ENCODE measurements around the gene FSIP2. TPM values are rescaled to one million over a fixed set of nuclear protein-coding genes. Genes with fewer than 3 reads are reported as not detected.

FSIP2 gene
- total and polyA plus RNA-seq, 10 of the 15 experiments (the other 5 are each of a cell fraction or from before 2014, with no cell fraction given): 0.03 to 1.3 (median 0.13) TPM

GRCh38 chr2:185787227-185788145, 48.9 kb downstream of the FSIP2 start:
- H3K27me3 ChIP-seq (replicated peaks in 1 of 2; ENCODE audit: control insufficient read depth in 2 of 2, insufficient read depth in 2 of 2, low read length in 1 of 2): no peaks in the 10 kb centered on the region
- ATAC-seq: no peak
- H3K79me2 ChIP-seq (ENCODE audit: control insufficient read depth, insufficient read depth, low read length): no peaks in the 10 kb centered on the region
- no peaks in the 10 kb centered on the region for H3K4me1 ChIP-seq (ENCODE audit: control insufficient read depth, insufficient read depth, low read length)
- WGBS (ENCODE audit: insufficient coverage, insufficient replicate concordance, low lambda C conversion rate, missing lambda C conversion rate): 89% methylated on average over 2 of the region's 2 CpGs
- TF ChIP-seq IKZF1 (conservative IDR thresholded peaks at IDR 0.05) (no peak), YY1 (IDR thresholded peaks at IDR 0.05; ENCODE audit: low read depth, low read length) (no peak), HSF1 (IDR thresholded peaks at IDR 0.05; ENCODE audit: low read depth, low read length) (no peak), CBX5 (IDR thresholded peaks at IDR 0.05; ENCODE audit: low read depth) (no peak), KLF5 (IDR thresholded peaks at IDR 0.05; ENCODE audit: partially characterized antibody) (no peak), NFIC (IDR thresholded peaks at IDR 0.05; ENCODE audit: low read depth, low read length) (no peak), CBFB (IDR thresholded peaks at IDR 0.05; ENCODE audit: low read depth) (no peak), HDGF (IDR thresholded peaks at IDR 0.05) (no peak), FOXK2 (IDR thresholded peaks at IDR 0.05) (no peak)
- TF ChIP-seq, protein P1, sequence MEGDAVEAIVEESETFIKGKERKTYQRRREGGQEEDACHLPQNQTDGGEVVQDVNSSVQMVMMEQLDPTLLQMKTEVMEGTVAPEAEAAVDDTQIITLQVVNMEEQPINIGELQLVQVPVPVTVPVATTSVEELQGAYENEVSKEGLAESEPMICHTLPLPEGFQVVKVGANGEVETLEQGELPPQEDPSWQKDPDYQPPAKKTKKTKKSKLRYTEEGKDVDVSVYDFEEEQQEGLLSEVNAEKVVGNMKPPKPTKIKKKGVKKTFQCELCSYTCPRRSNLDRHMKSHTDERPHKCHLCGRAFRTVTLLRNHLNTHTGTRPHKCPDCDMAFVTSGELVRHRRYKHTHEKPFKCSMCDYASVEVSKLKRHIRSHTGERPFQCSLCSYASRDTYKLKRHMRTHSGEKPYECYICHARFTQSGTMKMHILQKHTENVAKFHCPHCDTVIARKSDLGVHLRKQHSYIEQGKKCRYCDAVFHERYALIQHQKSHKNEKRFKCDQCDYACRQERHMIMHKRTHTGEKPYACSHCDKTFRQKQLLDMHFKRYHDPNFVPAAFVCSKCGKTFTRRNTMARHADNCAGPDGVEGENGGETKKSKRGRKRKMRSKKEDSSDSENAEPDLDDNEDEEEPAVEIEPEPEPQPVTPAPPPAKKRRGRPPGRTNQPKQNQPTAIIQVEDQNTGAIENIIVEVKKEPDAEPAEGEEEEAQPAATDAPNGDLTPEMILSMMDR (IDR thresholded peaks at IDR 0.05 in 2 of 3, conservative IDR thresholded peaks at IDR 0.05 in 1 of 3; ENCODE audit: control insufficient read depth in 2 of 3, extremely low read depth in 1 of 3, insufficient read depth in 1 of 3, low read depth in 3 of 3, low read length in 3 of 3): no peak
- TF ChIP-seq, protein P2, sequence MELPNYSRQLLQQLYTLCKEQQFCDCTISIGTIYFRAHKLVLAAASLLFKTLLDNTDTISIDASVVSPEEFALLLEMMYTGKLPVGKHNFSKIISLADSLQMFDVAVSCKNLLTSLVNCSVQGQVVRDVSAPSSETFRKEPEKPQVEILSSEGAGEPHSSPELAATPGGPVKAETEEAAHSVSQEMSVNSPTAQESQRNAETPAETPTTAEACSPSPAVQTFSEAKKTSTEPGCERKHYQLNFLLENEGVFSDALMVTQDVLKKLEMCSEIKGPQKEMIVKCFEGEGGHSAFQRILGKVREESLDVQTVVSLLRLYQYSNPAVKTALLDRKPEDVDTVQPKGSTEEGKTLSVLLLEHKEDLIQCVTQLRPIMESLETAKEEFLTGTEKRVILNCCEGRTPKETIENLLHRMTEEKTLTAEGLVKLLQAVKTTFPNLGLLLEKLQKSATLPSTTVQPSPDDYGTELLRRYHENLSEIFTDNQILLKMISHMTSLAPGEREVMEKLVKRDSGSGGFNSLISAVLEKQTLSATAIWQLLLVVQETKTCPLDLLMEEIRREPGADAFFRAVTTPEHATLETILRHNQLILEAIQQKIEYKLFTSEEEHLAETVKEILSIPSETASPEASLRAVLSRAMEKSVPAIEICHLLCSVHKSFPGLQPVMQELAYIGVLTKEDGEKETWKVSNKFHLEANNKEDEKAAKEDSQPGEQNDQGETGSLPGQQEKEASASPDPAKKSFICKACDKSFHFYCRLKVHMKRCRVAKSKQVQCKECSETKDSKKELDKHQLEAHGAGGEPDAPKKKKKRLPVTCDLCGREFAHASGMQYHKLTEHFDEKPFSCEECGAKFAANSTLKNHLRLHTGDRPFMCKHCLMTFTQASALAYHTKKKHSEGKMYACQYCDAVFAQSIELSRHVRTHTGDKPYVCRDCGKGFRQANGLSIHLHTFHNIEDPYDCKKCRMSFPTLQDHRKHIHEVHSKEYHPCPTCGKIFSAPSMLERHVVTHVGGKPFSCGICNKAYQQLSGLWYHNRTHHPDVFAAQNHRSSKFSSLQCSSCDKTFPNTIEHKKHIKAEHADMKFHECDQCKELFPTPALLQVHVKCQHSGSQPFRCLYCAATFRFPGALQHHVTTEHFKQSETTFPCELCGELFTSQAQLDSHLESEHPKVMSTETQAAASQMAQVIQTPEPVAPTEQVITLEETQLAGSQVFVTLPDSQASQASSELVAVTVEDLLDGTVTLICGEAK (IDR thresholded peaks at IDR 0.05; ENCODE audit: borderline replicate concordance): no peak
- TF ChIP-seq, protein P3, sequence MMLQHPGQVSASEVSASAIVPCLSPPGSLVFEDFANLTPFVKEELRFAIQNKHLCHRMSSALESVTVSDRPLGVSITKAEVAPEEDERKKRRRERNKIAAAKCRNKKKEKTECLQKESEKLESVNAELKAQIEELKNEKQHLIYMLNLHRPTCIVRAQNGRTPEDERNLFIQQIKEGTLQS (IDR thresholded peaks at IDR 0.05; ENCODE audit: borderline replicate concordance, extremely low read depth, low read depth, low read length): no peak
- TF ChIP-seq, protein P4, sequence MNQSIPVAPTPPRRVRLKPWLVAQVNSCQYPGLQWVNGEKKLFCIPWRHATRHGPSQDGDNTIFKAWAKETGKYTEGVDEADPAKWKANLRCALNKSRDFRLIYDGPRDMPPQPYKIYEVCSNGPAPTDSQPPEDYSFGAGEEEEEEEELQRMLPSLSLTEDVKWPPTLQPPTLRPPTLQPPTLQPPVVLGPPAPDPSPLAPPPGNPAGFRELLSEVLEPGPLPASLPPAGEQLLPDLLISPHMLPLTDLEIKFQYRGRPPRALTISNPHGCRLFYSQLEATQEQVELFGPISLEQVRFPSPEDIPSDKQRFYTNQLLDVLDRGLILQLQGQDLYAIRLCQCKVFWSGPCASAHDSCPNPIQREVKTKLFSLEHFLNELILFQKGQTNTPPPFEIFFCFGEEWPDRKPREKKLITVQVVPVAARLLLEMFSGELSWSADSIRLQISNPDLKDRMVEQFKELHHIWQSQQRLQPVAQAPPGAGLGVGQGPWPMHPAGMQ (IDR thresholded peaks at IDR 0.05; ENCODE audit: borderline replicate concordance): no peak
- ChIA-PET POLR2A (no interaction called here), RAD21 (ENCODE audit: unreplicated experiment) (no interaction called here), SMC1A (ENCODE audit: uncharacterized antibody, unreplicated experiment) (interaction anchor here (1.0 kb wide), 1 partner anchor 36 kb away, joined by 3 read pairs; no protein-coding TSS in a partner anchor), CTCF (interaction anchor here (1.0 to 1.3 kb wide), 2 partner anchors 18 to 20 kb away, joined by 3 read pairs; no protein-coding TSS in a partner anchor)
- no peak overlapping the region for H3K4me3 ChIP-seq
- in situ Hi-C loops (cut with MboI): no loop called here
- no peak overlapping the region for H3K4me2 ChIP-seq (ENCODE audit: control insufficient read depth, insufficient read depth)
- H2AFZ ChIP-seq (ENCODE audit: control insufficient read depth, low read depth, low read length): no peak overlapping the region
- no peak overlapping the region for H3K9ac ChIP-seq (ENCODE audit: control insufficient read depth, insufficient read depth, low read length)
- BruUV-seq (replicated peaks): no TSS peak
- no peak for FAIRE-seq
- H4K20me1 ChIP-seq (ENCODE audit: control insufficient read depth, insufficient read depth): no peaks in the 10 kb centered on the region
- no peaks in the 10 kb centered on the region for H3K36me3 ChIP-seq (ENCODE audit: control insufficient read depth in 2 of 2, insufficient read depth in 2 of 2, low read length in 1 of 2)
- no peaks in the 10 kb centered on the region for H3K9me3 ChIP-seq (replicated peaks; ENCODE audit: control insufficient read depth, insufficient read depth, low read length)
- DNase-seq (ENCODE audit: low read depth, low spot score): no peak
- H3K27ac ChIP-seq (ENCODE audit: control insufficient read depth, insufficient read depth): no peak overlapping the region
- intact Hi-C loops (cut with micrococcal nuclease; ENCODE audit: unreplicated experiment): no loop called here
